H9 (cell line): Measurements from ENCODE around the gene EML1. TPM values are rescaled to one million over a fixed set of nuclear protein-coding genes. Genes with fewer than 3 reads are reported as not detected.

Experiments
- DNase-seq: peaks from one replicate; pipeline ENCODE4 v3.0.0-alpha.2; 2017
- H2AFZ ChIP-seq: one replicate; pipeline ENCODE4 v1.6.1; 2013; ENCODE audit warnings: mild to moderate bottlenecking, low read length, control low read depth, moderate library complexity
- H2AK5ac ChIP-seq: 2 replicates; pipeline ENCODE4 v1.6.1; 2013; ENCODE audit warnings: low read length, control low read depth, mixed read lengths; ENCODE audit not compliant: insufficient read length
- H2BK120ac ChIP-seq: one replicate; pipeline ENCODE4 v1.6.1; 2013; ENCODE audit warnings: low read depth, mild to moderate bottlenecking, low read length, control low read depth, inconsistent platforms; ENCODE audit not compliant: poor library complexity, severe bottlenecking
- H2BK12ac ChIP-seq: 2 replicates; pipeline ENCODE4 v1.6.1; 2013; ENCODE audit warnings: low read length, control low read depth, mixed read lengths, low read depth; ENCODE audit not compliant: insufficient read length
- H2BK15ac ChIP-seq: 2 replicates; pipeline ENCODE4 v1.6.1; 2013; ENCODE audit warnings: low read depth, low read length, control low read depth
- H2BK20ac ChIP-seq: one replicate; pipeline ENCODE4 v1.6.1; 2013; ENCODE audit warnings: low read depth, mild to moderate bottlenecking, low read length, control low read depth, inconsistent platforms; ENCODE audit not compliant: poor library complexity, severe bottlenecking
- H2BK5ac ChIP-seq: 2 replicates; pipeline ENCODE4 v1.6.1; 2013; ENCODE audit warnings: low read length, control low read depth, mixed read lengths; ENCODE audit not compliant: insufficient read length
- H3K14ac ChIP-seq: 2 replicates; pipeline ENCODE4 v1.6.1; 2013; ENCODE audit warnings: low read length, control low read depth; ENCODE audit not compliant: insufficient read depth
- H3K18ac ChIP-seq: 2 replicates; pipeline ENCODE4 v1.6.1; 2013; ENCODE audit warnings: low read depth, mild to moderate bottlenecking, mixed read lengths, low read length, control low read depth; ENCODE audit not compliant: insufficient read length
- H3K23ac ChIP-seq: 2 replicates; pipeline ENCODE4 v1.6.1; 2013; ENCODE audit warnings: low read length, control low read depth, mixed read lengths, low read depth; ENCODE audit not compliant: insufficient read length
- H3K23me2 ChIP-seq: 2 replicates; pipeline ENCODE4 v1.6.1; 2013; ENCODE audit warnings: low read depth, mild to moderate bottlenecking, mixed read lengths, low read length, control low read depth; ENCODE audit not compliant: insufficient read length, poor library complexity, severe bottlenecking
- H3K27ac ChIP-seq: 2 replicates; pipeline ENCODE4 v1.5.1; 2013; ENCODE audit warnings: low read length, control low read depth, mixed read lengths, low read depth; ENCODE audit not compliant: insufficient read length
- H3K27me3 ChIP-seq: 2 replicates; pipeline ENCODE4 v1.6.1; 2013; ENCODE audit warnings: low read length, control low read depth, inconsistent platforms; ENCODE audit not compliant: insufficient read depth
- H3K4ac ChIP-seq: 2 replicates; pipeline ENCODE4 v1.6.1; 2013; ENCODE audit warnings: low read depth, mild to moderate bottlenecking, control low read depth, inconsistent platforms, low read length, moderate library complexity
- H3K4me1 ChIP-seq: 2 replicates; pipeline ENCODE4 v1.6.1; 2013; ENCODE audit warnings: low read length, control low read depth, inconsistent platforms; ENCODE audit not compliant: insufficient read depth
- H3K4me2 ChIP-seq: 2 replicates; pipeline ENCODE4 v1.6.1; 2013; ENCODE audit warnings: low read length, control low read depth, mixed read lengths; ENCODE audit not compliant: insufficient read length, insufficient read depth
- H3K56ac ChIP-seq: 2 replicates; pipeline ENCODE4 v1.6.1; 2013; ENCODE audit warnings: low read depth, mild to moderate bottlenecking, mixed read lengths, low read length, control low read depth; ENCODE audit not compliant: insufficient read length
- H3K79me1 ChIP-seq: 2 replicates; pipeline ENCODE4 v1.6.1; 2013; ENCODE audit warnings: low read depth, mild to moderate bottlenecking, moderate library complexity, low read length, control low read depth, inconsistent platforms; ENCODE audit not compliant: insufficient read depth, poor library complexity, severe bottlenecking
- H3K79me2 ChIP-seq: 2 replicates; pipeline ENCODE4 v1.6.1; 2013; ENCODE audit warnings: low read length, control low read depth, inconsistent platforms; ENCODE audit not compliant: insufficient read depth
- H3K9ac ChIP-seq: 2 replicates; pipeline ENCODE4 v1.6.1; 2013; ENCODE audit warnings: low read length, control low read depth, mixed read lengths; ENCODE audit not compliant: insufficient read length; ENCODE audit errors: extremely low read depth
- H3K9me3 ChIP-seq: one replicate; pipeline ENCODE4 v1.6.1; 2013; ENCODE audit warnings: low read depth, low read length, inconsistent platforms; ENCODE audit not compliant: control insufficient read depth
- H3T11ph ChIP-seq: one replicate; pipeline ENCODE4 v1.6.1; 2013; ENCODE audit warnings: mild to moderate bottlenecking, low read length, control low read depth, inconsistent platforms
- H4K20me1 ChIP-seq: one replicate; pipeline ENCODE4 v1.6.1; 2013; ENCODE audit not compliant: control insufficient read depth, insufficient read length, insufficient read depth
- H4K5ac ChIP-seq: 2 replicates; pipeline ENCODE4 v1.6.1; 2013; ENCODE audit warnings: low read depth, mild to moderate bottlenecking, mixed read lengths, low read length, control low read depth; ENCODE audit not compliant: insufficient read length
- H4K8ac ChIP-seq: replicated peaks from 2 replicates; pipeline ENCODE4 v1.6.1; 2013; ENCODE audit warnings: low read length, control low read depth, mixed read lengths, low read depth; ENCODE audit not compliant: insufficient read length
- H4K91ac ChIP-seq: 2 replicates; pipeline ENCODE4 v1.6.1; 2013; ENCODE audit warnings: low read depth, mild to moderate bottlenecking, moderate library complexity, mixed read lengths, low read length, control low read depth; ENCODE audit not compliant: insufficient read length
- H3K27ac Mint-ChIP-seq, 3 experiments: 2 replicates in 2 of 3; 3 replicates in 1 of 3; pipeline ENCODE4 v1.8.0; 2020 to 2021; ENCODE audit warnings: mixed read lengths in 3 of 3, mild to moderate bottlenecking in 1 of 3, moderate library complexity in 1 of 3
- H3K27me3 Mint-ChIP-seq: 2 replicates; pipeline ENCODE4 v1.8.0; 2021; ENCODE audit warnings: low read depth, mild to moderate bottlenecking, moderate library complexity, mixed read lengths
- H3K36me3 Mint-ChIP-seq, 3 experiments: 2 replicates in 2 of 3; 3 replicates in 1 of 3; pipeline ENCODE4 v1.8.0; 2020 to 2021; ENCODE audit warnings: low read depth in 3 of 3, mixed read lengths in 3 of 3; ENCODE audit not compliant: insufficient read depth in 1 of 3
- H3K4me1 Mint-ChIP-seq, 2 experiments: 2 replicates each; pipeline ENCODE4 v1.8.0; 2020; ENCODE audit warnings: mixed read lengths in 2 of 2
- H3K4me3 Mint-ChIP-seq, 2 experiments: 2 replicates in 1 of 2; 3 replicates in 1 of 2; pipeline ENCODE4 v1.8.0; 2020 to 2021; ENCODE audit warnings: mild to moderate bottlenecking in 2 of 2, mixed read lengths in 2 of 2, moderate library complexity in 1 of 2
- H3K9me3 Mint-ChIP-seq, 2 experiments: 2 replicates in 1 of 2; 3 replicates in 1 of 2; pipeline ENCODE4 v1.8.0; 2020; ENCODE audit warnings: mild to moderate bottlenecking in 2 of 2, mixed read lengths in 2 of 2, moderate library complexity in 1 of 2
- WGBS: extraction: QIAGEN DNeasy Blood & Tissue Kit; methylation state at CpG from one replicate; pipeline ENCODE4 v1.1.7; 2013; ENCODE audit warnings: missing lambda C conversion rate, low lambda C conversion rate, mixed read lengths; ENCODE audit not compliant: insufficient read length; ENCODE audit errors: extremely low coverage; 5-methylcytosine and 5-hydroxymethylcytosine counted together
- total RNA-seq: library from RNA; stranded (reverse); gene quantifications from 2 replicates; pipeline ENCODE4 v1.2.1, GENCODE V29; 2021
- TF ChIP-seq, protein P1 (sequence below): fragments of 200-600 bp; sonication (generic); conservative IDR thresholded peaks from 3 replicates; pipeline ENCODE4 v1.8.0; 2021; ENCODE audit warnings: antibody characterized with exemption, mild to moderate bottlenecking

EML1 gene
- total RNA-seq, 1 experiment from 2014 or later: 16.7 TPM

DNA sequence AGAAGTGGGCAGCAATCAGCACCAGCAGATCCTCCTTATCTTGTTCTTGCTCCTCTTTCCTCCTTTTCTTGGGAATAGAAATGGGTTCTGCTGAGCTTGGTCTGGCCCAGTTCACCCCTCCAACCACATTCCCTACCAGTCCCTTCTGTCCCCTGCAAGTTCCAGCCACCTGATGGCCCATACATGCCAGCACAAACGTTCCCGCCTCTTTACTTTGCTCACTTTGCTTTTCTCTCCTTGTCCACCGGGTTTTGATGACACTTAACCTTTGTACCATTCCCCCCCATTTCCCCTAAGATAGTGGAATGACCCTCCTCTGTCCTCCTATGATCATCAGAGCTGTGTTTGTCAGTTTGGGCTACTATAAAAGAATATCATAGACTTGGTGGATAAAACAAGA, 23.4 kb upstream of the EML1 start:
- no peak overlapping the region for H2AFZ ChIP-seq
- peaks cover 33 to 35% of the 10 kb centered on the region in 2 experiments for H3K4me1 Mint-ChIP-seq
- TF ChIP-seq, protein P1, sequence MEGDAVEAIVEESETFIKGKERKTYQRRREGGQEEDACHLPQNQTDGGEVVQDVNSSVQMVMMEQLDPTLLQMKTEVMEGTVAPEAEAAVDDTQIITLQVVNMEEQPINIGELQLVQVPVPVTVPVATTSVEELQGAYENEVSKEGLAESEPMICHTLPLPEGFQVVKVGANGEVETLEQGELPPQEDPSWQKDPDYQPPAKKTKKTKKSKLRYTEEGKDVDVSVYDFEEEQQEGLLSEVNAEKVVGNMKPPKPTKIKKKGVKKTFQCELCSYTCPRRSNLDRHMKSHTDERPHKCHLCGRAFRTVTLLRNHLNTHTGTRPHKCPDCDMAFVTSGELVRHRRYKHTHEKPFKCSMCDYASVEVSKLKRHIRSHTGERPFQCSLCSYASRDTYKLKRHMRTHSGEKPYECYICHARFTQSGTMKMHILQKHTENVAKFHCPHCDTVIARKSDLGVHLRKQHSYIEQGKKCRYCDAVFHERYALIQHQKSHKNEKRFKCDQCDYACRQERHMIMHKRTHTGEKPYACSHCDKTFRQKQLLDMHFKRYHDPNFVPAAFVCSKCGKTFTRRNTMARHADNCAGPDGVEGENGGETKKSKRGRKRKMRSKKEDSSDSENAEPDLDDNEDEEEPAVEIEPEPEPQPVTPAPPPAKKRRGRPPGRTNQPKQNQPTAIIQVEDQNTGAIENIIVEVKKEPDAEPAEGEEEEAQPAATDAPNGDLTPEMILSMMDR: no peak
- H3K79me2 ChIP-seq: no peaks in the 10 kb centered on the region
- peaks cover 6% of the 10 kb centered on the region for H3K27me3 Mint-ChIP-seq
- H4K91ac ChIP-seq: no peak overlapping the region
- H2BK20ac ChIP-seq: no peak overlapping the region
- H3K18ac ChIP-seq: no peak overlapping the region
- H3K79me1 ChIP-seq: no peaks in the 10 kb centered on the region
- H3K27ac ChIP-seq: no peak overlapping the region
- no peaks in the 10 kb centered on the region; the same call in 1 of the 2 replicates for H3K27me3 ChIP-seq
- H3K9me3 ChIP-seq: no peaks in the 10 kb centered on the region
- H3K9ac ChIP-seq: no peak overlapping the region
- no peak overlapping the region for H3K4me2 ChIP-seq
- no peak overlapping the region for H3K23ac ChIP-seq
- H3T11ph ChIP-seq: no peak overlapping the region
- H3K4me1 ChIP-seq: peaks cover 11% of the 10 kb centered on the region; the same call in 1 of the 2 replicates
- H3K36me3 Mint-ChIP-seq: peaks cover 0 to 2% (median 0%) of the 10 kb centered on the region in 3 experiments; a peak in 2 of 7 replicates
- H3K4me3 Mint-ChIP-seq: no peak overlapping the region
- no peak overlapping the region for H3K14ac ChIP-seq
- no peak overlapping the region for H2BK12ac ChIP-seq
- no CpG with 5 or more reads among the region's 3 CpGs for whole genome bisulfite sequencing
- no peak overlapping the region for H2BK15ac ChIP-seq
- no peak overlapping the region for H4K8ac ChIP-seq
- peaks cover 0 to 7% of the 10 kb centered on the region in 2 experiments; a peak in 3 of 5 replicates for H3K9me3 Mint-ChIP-seq
- no peak overlapping the region for H2AK5ac ChIP-seq
- H4K5ac ChIP-seq: no peak overlapping the region
- no peak overlapping the region for H3K4ac ChIP-seq
- H2BK5ac ChIP-seq: no peak overlapping the region
- H3K27ac Mint-ChIP-seq: no peak overlapping the region
- no peaks in the 10 kb centered on the region for H3K23me2 ChIP-seq
- H3K56ac ChIP-seq: no peak overlapping the region
- DNase-seq: no peak
- H4K20me1 ChIP-seq: no peaks in the 10 kb centered on the region
- H2BK120ac ChIP-seq: no peak overlapping the region
